ENCODE measurements around the gene CTCFL. TPM values are rescaled to one million over a fixed set of nuclear protein-coding genes. Genes with fewer than 3 reads are reported as not detected.
A peak's percentile ranks its signal among the peaks of the same experiment; 100 is the strongest.

The CTCFL gene
- total and polyA plus RNA-seq, 2 of the 8 experiments (the other 6 are each of a cell fraction or from before 2014, with no cell fraction given) = 0.30 to 0.80 TPM

DNA sequence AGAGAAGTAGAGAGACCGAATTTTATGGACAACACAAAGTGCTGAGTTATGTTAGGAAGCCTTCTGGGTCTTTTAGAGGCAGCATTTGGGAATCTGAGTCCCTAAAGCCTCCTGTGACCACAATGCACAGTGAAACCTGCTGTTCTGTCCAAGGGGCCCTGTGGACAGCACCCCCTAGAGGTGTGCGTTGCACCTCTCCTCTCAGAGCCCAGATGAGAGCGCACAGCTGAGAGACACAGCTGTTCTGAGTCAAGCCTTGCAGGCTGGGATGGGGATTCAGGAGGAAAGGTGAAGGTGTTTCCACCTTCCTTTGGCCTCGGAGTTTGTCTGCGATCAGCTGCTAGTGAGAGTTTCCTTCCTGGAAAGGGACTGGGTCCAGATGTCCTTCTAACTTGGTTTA, 49.0 kb upstream of the CTCFL start:
- H3K23ac ChIP-seq (ENCODE audit: insufficient read length) = no peak overlapping the region
- no peak overlapping the region for H2BK15ac ChIP-seq (ENCODE audit: low read length)
- ChIA-PET POLR2A (ENCODE audit: partially characterized antibody) (interaction anchor here (1.9 kb wide), 1 partner anchor 51 kb away, joined by 4 read pairs; no protein-coding TSS in a partner anchor), CTCF (ENCODE audit: partially characterized antibody) (interaction anchor here (0.6 to 7.9 kb wide), 30 partner anchors 8 to 1420 kb away, joined by 3 to 67 read pairs (median 6); partner anchors contain the start of gene PCK1)
- H3K4ac ChIP-seq (replicated peaks; ENCODE audit: insufficient read length, low read depth, low read length) = no peak overlapping the region
- FAIRE-seq (no peak), DNase-seq (ENCODE audit: low read depth in 1 of 2, low spot score in 2 of 2) (peak in 1 of 2 experiments; percentile 73)
- H4K8ac ChIP-seq (ENCODE audit: extremely low read depth, insufficient read depth, low read length) = no peak overlapping the region
- no peaks in the 10 kb centered on the region for H3K79me1 ChIP-seq (ENCODE audit: low read depth, low read length)
- H3K79me2 ChIP-seq (ENCODE audit: control insufficient read depth in 1 of 2, insufficient read depth in 2 of 2, low read length in 2 of 2) = no peaks in the 10 kb centered on the region
- H2BK20ac ChIP-seq (ENCODE audit: low read length) = no peak overlapping the region
- no peak overlapping the region for H2BK12ac ChIP-seq (ENCODE audit: low read depth, low read length)
- H4K91ac ChIP-seq (replicated peaks; ENCODE audit: insufficient read length, low read length) = no peak overlapping the region
- WGBS, 2 experiments (ENCODE audit: extremely low coverage in 1 of 2, insufficient coverage in 1 of 2, insufficient read length in 1 of 2, insufficient replicate concordance in 2 of 2, low coverage in 1 of 2, low lambda C conversion rate in 2 of 2, missing lambda C conversion rate in 1 of 2) = 62% methylated on average over 5 of the region's 5 CpGs; no CpG with 5 or more reads in 1 of the 2 experiments
- no peak overlapping the region for H2BK5ac ChIP-seq (ENCODE audit: low read depth, low read length)
- H2AK5ac ChIP-seq (ENCODE audit: low read depth, low read length) = no peak overlapping the region
- no peak overlapping the region for H3K14ac ChIP-seq (ENCODE audit: insufficient read length)
- H3K23me2 ChIP-seq (ENCODE audit: low read depth, low read length) = peaks cover 1% of the 10 kb centered on the region; the same call in 1 of the 2 replicates
- H2AFZ ChIP-seq (ENCODE audit: low read length) = no peak overlapping the region
- H3K18ac ChIP-seq (ENCODE audit: extremely low read depth, low read length) = peak overlapping the region; percentile 62; the same call in 1 of the 2 replicates
- no peak overlapping the region; a peak in 1 of 4 replicates for H3K4me2 ChIP-seq (ENCODE audit: insufficient read depth in 1 of 2, low read depth in 2 of 2, low read length in 2 of 2)
- H3K36me3 ChIP-seq (ENCODE audit: control insufficient read depth in 2 of 4, insufficient read depth in 4 of 4, low read length in 3 of 4) = no peaks in the 10 kb centered on the region
- TF ChIP-seq, protein P1, sequence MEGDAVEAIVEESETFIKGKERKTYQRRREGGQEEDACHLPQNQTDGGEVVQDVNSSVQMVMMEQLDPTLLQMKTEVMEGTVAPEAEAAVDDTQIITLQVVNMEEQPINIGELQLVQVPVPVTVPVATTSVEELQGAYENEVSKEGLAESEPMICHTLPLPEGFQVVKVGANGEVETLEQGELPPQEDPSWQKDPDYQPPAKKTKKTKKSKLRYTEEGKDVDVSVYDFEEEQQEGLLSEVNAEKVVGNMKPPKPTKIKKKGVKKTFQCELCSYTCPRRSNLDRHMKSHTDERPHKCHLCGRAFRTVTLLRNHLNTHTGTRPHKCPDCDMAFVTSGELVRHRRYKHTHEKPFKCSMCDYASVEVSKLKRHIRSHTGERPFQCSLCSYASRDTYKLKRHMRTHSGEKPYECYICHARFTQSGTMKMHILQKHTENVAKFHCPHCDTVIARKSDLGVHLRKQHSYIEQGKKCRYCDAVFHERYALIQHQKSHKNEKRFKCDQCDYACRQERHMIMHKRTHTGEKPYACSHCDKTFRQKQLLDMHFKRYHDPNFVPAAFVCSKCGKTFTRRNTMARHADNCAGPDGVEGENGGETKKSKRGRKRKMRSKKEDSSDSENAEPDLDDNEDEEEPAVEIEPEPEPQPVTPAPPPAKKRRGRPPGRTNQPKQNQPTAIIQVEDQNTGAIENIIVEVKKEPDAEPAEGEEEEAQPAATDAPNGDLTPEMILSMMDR (IDR thresholded peaks at IDR 0.05; ENCODE audit: control extremely low read depth in 1 of 3, insufficient read depth in 1 of 3, low read depth in 1 of 3, low read length in 3 of 3) = peak; percentile 73 to 89 (median 83)
- TF ChIP-seq RAD21 (IDR thresholded peaks at IDR 0.05 in 1 of 2, conservative IDR thresholded peaks at IDR 0.05 in 1 of 2; ENCODE audit: low read depth in 2 of 2, low read length in 2 of 2) (peak; percentile 41 to 61), ASH2L (IDR thresholded peaks at IDR 0.05; ENCODE audit: low read length) (no peak), SIN3A (conservative IDR thresholded peaks at IDR 0.05 in 1 of 2, IDR thresholded peaks at IDR 0.05 in 1 of 2; ENCODE audit: low read depth in 1 of 2, low read length in 2 of 2) (0 out of 4 replicates have a peak, but pooled peaks of 1 of the 2 experiments have one; percentile 57), USF2 (IDR thresholded peaks at IDR 0.05; ENCODE audit: low read length) (0 out of 2 replicates have a peak, but pooled peaks have one; percentile 4), TBP (IDR thresholded peaks at IDR 0.05; ENCODE audit: low read depth, low read length) (0 out of 2 replicates have a peak, but pooled peaks have one; percentile 12), RBBP5 (IDR thresholded peaks at IDR 0.05; ENCODE audit: borderline replicate concordance, low read depth, low read length) (no peak)
- peaks cover 0 to 4% (median 0%) of the 10 kb centered on the region in 4 experiments; a peak in 4 of 7 replicates for H3K27me3 ChIP-seq (replicated peaks in 1 of 4; ENCODE audit: control insufficient read depth in 3 of 4, extremely low read depth in 1 of 4, insufficient read depth in 3 of 4, low read length in 3 of 4)
- no peak overlapping the region for H4K5ac ChIP-seq (ENCODE audit: insufficient read length, low read depth, low read length)
- H3K4me3 ChIP-seq (ENCODE audit: extremely low read depth in 1 of 4, insufficient read depth in 2 of 4, low read depth in 3 of 4, low read length in 4 of 4) = no peak overlapping the region
- no peak overlapping the region for H3K9ac ChIP-seq (replicated peaks in 1 of 4; ENCODE audit: extremely low read depth in 1 of 4, low read depth in 3 of 4, low read length in 3 of 4)
- H2BK120ac ChIP-seq (replicated peaks; ENCODE audit: low read depth, low read length) = no peak overlapping the region
- H4K20me1 ChIP-seq (replicated peaks in 1 of 2; ENCODE audit: control insufficient read depth in 1 of 2, insufficient read depth in 2 of 2, low read length in 2 of 2) = no peaks in the 10 kb centered on the region
- H3K4me1 ChIP-seq (replicated peaks in 1 of 4; ENCODE audit: control insufficient read depth in 3 of 4, insufficient read depth in 4 of 4, low read length in 3 of 4) = peaks cover 0 to 10% (median 3%) of the 10 kb centered on the region in 4 experiments; a peak in 4 of 7 replicates
- no peak overlapping the region for H3K27ac ChIP-seq (ENCODE audit: low read depth, low read length)
- H3K9me3 ChIP-seq (ENCODE audit: insufficient read depth in 2 of 2, low read depth in 1 of 2, low read length in 1 of 2) = no peaks in the 10 kb centered on the region
- H3K56ac ChIP-seq (replicated peaks; ENCODE audit: insufficient read length, low read depth, low read length) = no peak overlapping the region

Measured in H1 (cell line).